Measurements from ENCODE around the gene SPESP1.

- TF ChIP-seq CTCF (IDR thresholded peaks at IDR 0.05; ENCODE audit: low read depth, low read length): no peak
- TF ChIP-seq MAX (IDR thresholded peaks at IDR 0.05; ENCODE audit: low read depth, low read length): no peak
- TF ChIP-seq POLR2A (IDR thresholded peaks at IDR 0.05; ENCODE audit: extremely low read depth, insufficient read length): no peak
- TF ChIP-seq MYC (IDR thresholded peaks at IDR 0.05; ENCODE audit: low read depth, low read length): no peak
Measured at GRCh38 chr15:68987676-68988075, 57.4 kb downstream of the SPESP1 start.

Data from NB4 (cell line).